H1 (cell line): ENCODE measurements around the gene CNDP1. TPM values are rescaled to one million over a fixed set of nuclear protein-coding genes. Genes with fewer than 3 reads are reported as not detected.

Experiments used
- CTCF ChIA-PET: fragments of 300-600 bp; sonication (Branson Sonifier 250); formaldehyde crosslinking; loops from one replicate; lab custom pipeline; 2021; ENCODE audit not compliant: partially characterized antibody; lab: Charles Lee
- POLR2A ChIA-PET: fragments of 300-600 bp; sonication (Branson Sonifier 250); formaldehyde crosslinking; loops from one replicate; lab custom pipeline; 2021; ENCODE audit warnings: inconsistent platforms; ENCODE audit not compliant: partially characterized antibody; lab: Charles Lee
- DNase-seq, 2 experiments: peaks; one replicate each; pipeline versions ENCODE4 v3.0.0 to v3.0.0-alpha.2; 2010 to 2022; ENCODE audit warnings: low spot score in 2 of 2, low read depth in 1 of 2, mixed read lengths in 1 of 2
- FAIRE-seq: peaks from 2 replicates; lab custom pipeline; 2011; peaks lifted over from hg19 to GRCh38; lab: Jason Lieb, UNC
- H2AFZ ChIP-seq: 2 replicates; pipeline ENCODE4 v1.8.1; 2012; ENCODE audit warnings: low read length, inconsistent platforms
- H2AK5ac ChIP-seq: 2 replicates; pipeline ENCODE4 v1.6.1; 2013; ENCODE audit warnings: low read depth, low read length
- H2BK120ac ChIP-seq: replicated peaks from 2 replicates; pipeline ENCODE3; 2013; ENCODE audit warnings: low read depth, low read length, inconsistent platforms
- H2BK12ac ChIP-seq: 2 replicates; pipeline ENCODE4 v1.6.1; 2013; ENCODE audit warnings: low read depth, low read length
- H2BK15ac ChIP-seq: 2 replicates; pipeline ENCODE4 v1.6.1; 2013; ENCODE audit warnings: low read length
- H2BK20ac ChIP-seq: 2 replicates; pipeline ENCODE4 v1.6.1; 2013; ENCODE audit warnings: low read length
- H2BK5ac ChIP-seq: 2 replicates; pipeline ENCODE4 v1.6.1; 2013; ENCODE audit warnings: low read depth, low read length
- H3K14ac ChIP-seq: 2 replicates; pipeline ENCODE4 v1.6.1; 2013; ENCODE audit warnings: inconsistent platforms; ENCODE audit not compliant: insufficient read length
- H3K18ac ChIP-seq: 2 replicates; pipeline ENCODE4 v1.6.1; 2013; ENCODE audit warnings: low read length; ENCODE audit errors: extremely low read depth
- H3K23ac ChIP-seq: 2 replicates; pipeline ENCODE4 v1.6.1; 2013; ENCODE audit warnings: inconsistent platforms; ENCODE audit not compliant: insufficient read length
- H3K23me2 ChIP-seq: 2 replicates; pipeline ENCODE4 v1.6.1; 2013; ENCODE audit warnings: low read depth, low read length
- H3K27ac ChIP-seq: 2 replicates; pipeline ENCODE4 v1.6.1; 2011; ENCODE audit warnings: low read depth, low read length, inconsistent platforms
- H3K27me3 ChIP-seq, 4 experiments: replicated peaks in 1 of 4; 1 replicate in 1 of 4; 2 replicates in 3 of 4; pipeline versions ENCODE4 v1.6.1 to v1.8.1; 2011 to 2013; ENCODE audit warnings: low read length in 3 of 4, mild to moderate bottlenecking in 3 of 4, inconsistent platforms in 2 of 4, mixed read lengths in 2 of 4, moderate library complexity in 1 of 4; ENCODE audit not compliant: control insufficient read depth in 3 of 4, insufficient read depth in 3 of 4; ENCODE audit errors: extremely low read depth in 1 of 4
- H3K36me3 ChIP-seq, 4 experiments: 2 replicates each; pipeline versions ENCODE4 v1.6.1 to v1.8.1; 2011 to 2013; ENCODE audit warnings: mild to moderate bottlenecking in 4 of 4, low read length in 3 of 4, moderate library complexity in 2 of 4, control low read depth in 1 of 4, inconsistent platforms in 1 of 4; ENCODE audit not compliant: insufficient read depth in 4 of 4, control insufficient read depth in 2 of 4
- H3K4ac ChIP-seq: replicated peaks from 2 replicates; pipeline ENCODE3; 2013; ENCODE audit warnings: low read length, low read depth, mixed read lengths, inconsistent platforms; ENCODE audit not compliant: insufficient read length
- H3K4me1 ChIP-seq, 4 experiments: replicated peaks in 1 of 4; 1 replicate in 1 of 4; 2 replicates in 3 of 4; pipeline versions ENCODE4 v1.6.1 to v1.8.1; 2011 to 2013; ENCODE audit warnings: low read length in 3 of 4, inconsistent platforms in 2 of 4, mixed read lengths in 1 of 4; ENCODE audit not compliant: insufficient read depth in 4 of 4, control insufficient read depth in 3 of 4
- H3K4me2 ChIP-seq, 2 experiments: 2 replicates each; pipeline versions ENCODE4 v1.6.1 to v1.8.1; 2011 to 2013; ENCODE audit warnings: low read depth in 2 of 2, low read length in 2 of 2, control low read depth in 1 of 2, inconsistent platforms in 1 of 2, mild to moderate bottlenecking in 1 of 2; ENCODE audit not compliant: insufficient read depth in 1 of 2
- H3K4me3 ChIP-seq, 4 experiments: fragments of 200-600, 300-600 bp in 1 of 4; sonication (generic), shearing (Covaris generic), sonication (Bioruptor Twin) in 1 of 4; 2 replicates each; pipeline versions ENCODE4 v1.5.1 to v1.8.1; 2011 to 2016; ENCODE audit warnings: low read length in 4 of 4, low read depth in 3 of 4, control low read depth in 2 of 4, inconsistent platforms in 2 of 4, mild to moderate bottlenecking in 2 of 4, mixed read lengths in 1 of 4, moderate library complexity in 1 of 4; ENCODE audit not compliant: insufficient read depth in 2 of 4; ENCODE audit errors: extremely low read depth in 1 of 4
- H3K56ac ChIP-seq: replicated peaks from 2 replicates; pipeline ENCODE3; 2013; ENCODE audit warnings: low read depth, mild to moderate bottlenecking, mixed read lengths, low read length, inconsistent platforms; ENCODE audit not compliant: insufficient read length
- H3K79me1 ChIP-seq: 2 replicates; pipeline ENCODE4 v1.6.1; 2013; ENCODE audit warnings: low read depth, low read length, control low read depth
- H3K79me2 ChIP-seq, 2 experiments: 2 replicates each; pipeline versions ENCODE4 v1.6.1 to v1.8.1; 2012 to 2013; ENCODE audit warnings: low read length in 2 of 2, mild to moderate bottlenecking in 2 of 2, inconsistent platforms in 1 of 2; ENCODE audit not compliant: insufficient read depth in 2 of 2, control insufficient read depth in 1 of 2
- H3K9ac ChIP-seq, 4 experiments: replicated peaks in 1 of 4; 1 replicate in 1 of 4; 2 replicates in 3 of 4; pipeline versions ENCODE4 v1.6.1 to v1.8.1; 2011 to 2013; ENCODE audit warnings: low read depth in 3 of 4, low read length in 3 of 4, control low read depth in 2 of 4, mild to moderate bottlenecking in 2 of 4, moderate library complexity in 2 of 4, inconsistent platforms in 1 of 4; ENCODE audit errors: extremely low read depth in 1 of 4
- H3K9me3 ChIP-seq, 2 experiments: 2 replicates each; pipeline versions ENCODE4 v1.6.1 to v1.8.1; 2012 to 2013; ENCODE audit warnings: mild to moderate bottlenecking in 2 of 2, moderate library complexity in 2 of 2, control low read depth in 1 of 2, inconsistent platforms in 1 of 2, low read depth in 1 of 2, low read length in 1 of 2, mixed read lengths in 1 of 2; ENCODE audit not compliant: insufficient read depth in 2 of 2
- H4K20me1 ChIP-seq, 2 experiments: replicated peaks in 1 of 2; 2 replicates each; pipeline versions ENCODE3 to v1.8.1; 2011 to 2013; ENCODE audit warnings: inconsistent platforms in 2 of 2, low read length in 2 of 2, mild to moderate bottlenecking in 1 of 2; ENCODE audit not compliant: insufficient read depth in 2 of 2, control insufficient read depth in 1 of 2
- H4K5ac ChIP-seq: 2 replicates; pipeline ENCODE4 v1.6.1; 2013; ENCODE audit warnings: low read length, low read depth, mixed read lengths, inconsistent platforms; ENCODE audit not compliant: insufficient read length
- H4K8ac ChIP-seq: 2 replicates; pipeline ENCODE4 v1.8.0; 2013; ENCODE audit warnings: mild to moderate bottlenecking, moderate library complexity, low read length, inconsistent platforms; ENCODE audit not compliant: insufficient read depth; ENCODE audit errors: extremely low read depth
- H4K91ac ChIP-seq: replicated peaks from 2 replicates; pipeline ENCODE3; 2013; ENCODE audit warnings: low read length, mixed read lengths, inconsistent platforms; ENCODE audit not compliant: insufficient read length
- ATF3 ChIP-seq: IDR thresholded peaks from 2 replicates; pipeline ENCODE4 v1.6.1; 2011; ENCODE audit warnings: low read depth, mild to moderate bottlenecking, low read length; ENCODE audit not compliant: insufficient read depth
- CREB1 ChIP-seq: IDR thresholded peaks from 2 replicates; pipeline ENCODE4 v1.6.1; 2012; ENCODE audit warnings: inconsistent platforms
- E2F6 ChIP-seq: IDR thresholded peaks from 2 replicates; pipeline ENCODE4 v1.6.1; 2012; ENCODE audit warnings: inconsistent platforms
- GTF2F1 ChIP-seq: IDR thresholded peaks from 2 replicates; pipeline ENCODE4 v1.6.1; 2012; ENCODE audit warnings: low read depth, low read length, improper control_type of control experiment, borderline replicate concordance
- KDM5A ChIP-seq: fragments of 200-600 bp; IDR thresholded peaks from 2 replicates; pipeline ENCODE4 v1.7.1; 2012; ENCODE audit warnings: mild to moderate bottlenecking, low read length, inconsistent platforms, mixed read lengths
- SIX5 ChIP-seq: IDR thresholded peaks from 2 replicates; pipeline ENCODE4 v1.6.1; 2011; ENCODE audit warnings: mild to moderate bottlenecking, low read depth, low read length
- SP4 ChIP-seq: IDR thresholded peaks from 2 replicates; pipeline ENCODE4 v1.6.1; 2012; ENCODE audit warnings: low read length, inconsistent platforms
- WGBS, 2 experiments: shearing (Covaris generic) in 1 of 2; methylation state at CpG; one replicate each; pipeline versions ENCODE4 v1.1.6 to v1.1.7; 2013 to 2015; ENCODE audit warnings: low lambda C conversion rate in 2 of 2, mixed read lengths in 2 of 2, inconsistent platforms in 1 of 2, low coverage in 1 of 2, missing lambda C conversion rate in 1 of 2; ENCODE audit not compliant: insufficient replicate concordance in 2 of 2, insufficient coverage in 1 of 2, insufficient read length in 1 of 2; ENCODE audit errors: extremely low coverage in 1 of 2, missing lambda C conversion rate in 1 of 2; 5-methylcytosine and 5-hydroxymethylcytosine counted together
- polyA plus RNA-seq, 7 experiments: library from polyadenylated mRNA; depleted of rRNA in 3 of 7; stranded (reverse) in 5 of 7; unstranded in 2 of 7; fragments of >200 nt in 5 of 7; fragments of 200-250 nt in 2 of 7; gene quantifications; 1 replicate in 5 of 7; 2 replicates in 1 of 7; 4 replicates in 1 of 7; pipeline versions ENCODE4 v1.2.1 to v1.2.3, GENCODE V29; 2011 to 2013; ENCODE audit warnings: missing spikeins in 2 of 7, mixed read lengths in 2 of 7
- total RNA-seq: library from RNA; stranded (reverse); fragmentation: NEBNext Ultra II Directional; extraction: Animal tissue kit (Norgen Biotek cat#: 25700); gene quantifications from 2 replicates; pipeline ENCODE4 v1.2.1, GENCODE V29; 2021

CNDP1 gene
- total and polyA plus RNA-seq, 2 of the 8 experiments (the other 6 are each of a cell fraction or from before 2014, with no cell fraction given) = 0.09 TPM; not detected in 1

GRCh38 chr18:74516271-74517235 is 17.7 kb upstream of the CNDP1 start:
- 94% methylated on average over 30 of the region's 35 CpGs; no CpG with 5 or more reads in 1 of the 2 experiments for WGBS, 2 experiments
- Histone ChIP-seq H3K27me3 (no peaks in the 10 kb centered on the region), H4K5ac (no peak overlapping the region), H2AFZ (no peak overlapping the region), H3K4ac (no peak overlapping the region), H3K18ac (no peak overlapping the region), H3K4me3 (no peak overlapping the region), H3K36me3 (peaks cover 15 to 83% (median 64%) of the 10 kb centered on the region in 4 experiments), H3K23me2 (no peaks in the 10 kb centered on the region), H2AK5ac (no peak overlapping the region), H3K79me1 (peaks cover 13% of the 10 kb centered on the region), H2BK20ac (no peak overlapping the region), H3K9ac (no peak overlapping the region), H4K8ac (no peak overlapping the region), H2BK120ac (no peak overlapping the region), H2BK5ac (no peak overlapping the region), H3K9me3 (peaks cover 0 to 3% of the 10 kb centered on the region in 2 experiments; a peak in 1 of 4 replicates), H2BK15ac (no peak overlapping the region), H4K20me1 (peaks cover 2 to 15% of the 10 kb centered on the region in 2 experiments), H3K4me2 (no peak overlapping the region), H3K27ac (no peak overlapping the region), H2BK12ac (no peak overlapping the region), H3K56ac (no peak overlapping the region), H4K91ac (no peak overlapping the region), H3K4me1 (no peaks in the 10 kb centered on the region), H3K23ac (no peak overlapping the region), H3K14ac (no peak overlapping the region), H3K79me2 (no peaks in the 10 kb centered on the region; a peak in 1 of 4 replicates)
- ChIA-PET CTCF (interaction anchor here (0.7 to 2.0 kb wide), 6 partner anchors 10 to 403 kb away, joined by 3 to 6 read pairs (median 4); partner anchors contain the start of gene CNDP2), POLR2A (interaction anchor here (3.2 to 4.9 kb wide), 2 partner anchors 10 to 18 kb away, joined by 10 to 31 read pairs; no protein-coding TSS in a partner anchor)
- FAIRE-seq (no peak), DNase-seq (no peak)
- no peak for TF ChIP-seq CREB1
- TF ChIP-seq ATF3 = no peak
- TF ChIP-seq E2F6 = no peak
- TF ChIP-seq KDM5A = no peak
- no peak for TF ChIP-seq GTF2F1
- TF ChIP-seq SIX5 = no peak
- TF ChIP-seq SP4 = no peak
